Posterior cingulate gyrus (tissue), 11 donors: Measurements from ENCODE around the gene TCF7.
A peak's percentile ranks its signal among the peaks of the same experiment; 100 is the strongest.

Experiments
- DNase-seq, 10 donors: peaks; one replicate each; pipeline versions ENCODE4 v3.0.0 to v3.0.0-alpha.2; 2020 to 2021; ENCODE audit warnings: mixed read lengths in 3 of 10
- intact Hi-C: fragments of 100-400 bp; cut with DNase I; formaldehyde crosslinking; loops from one replicate; pipeline ENCODE4 v1.15.1; 2023

Gene TCF7

GRCh38 chr5:134088291-134088690 lies 26.2 kb upstream of the TCF7 start:
- intact Hi-C loops, result no loop called here
- peak in 1 of 10 donors; percentile 49 for DNase-seq

- DNase-seq, result peak in 1 of 10 donors; percentile 80
- intact Hi-C loops, result no loop called here
Measured at GRCh38 chr5:134088994-134089560, 25.4 kb upstream of the TCF7 start.

- intact Hi-C loops, result no loop called here
Measured at GRCh38 chr5:134090522-134090921, 24.0 kb upstream of the TCF7 start.

GRCh38 chr5:134091626-134092121 lies 22.8 kb upstream of the TCF7 start:
- intact Hi-C loops, result no loop called here
- DNase-seq, result peak in 3 of 10 donors; percentile 33 to 77 (median 35)

More at GRCh38 chr5:134090522-134090921, 24.0 kb upstream of the TCF7 start:
- DNase-seq, result peak in 1 of 10 donors; percentile 50

- DNase-seq, result peak in 1 of 10 donors; percentile 39
- intact Hi-C loops, result no loop called here
Measured at GRCh38 chr5:134092875-134093274, 21.6 kb upstream of the TCF7 start.

GRCh38 chr5:134093351-134093750 lies 21.1 kb upstream of the TCF7 start:
- peak in 1 of 10 donors; percentile 31 for DNase-seq
- intact Hi-C loops, result no loop called here

- intact Hi-C loops, result no loop called here
- DNase-seq, result no peak
Measured at GRCh38 chr5:134095293-134095692, 19.2 kb upstream of the TCF7 start.

- intact Hi-C loops, result no loop called here
- DNase-seq, result no peak
Measured at GRCh38 chr5:134095887-134096589, 18.4 kb upstream of the TCF7 start.

GRCh38 chr5:134097211-134097749 lies 17.2 kb upstream of the TCF7 start:
- intact Hi-C loops, result no loop called here
- no peak for DNase-seq

GRCh38 chr5:134098690-134099089 lies 15.8 kb upstream of the TCF7 start:
- DNase-seq, result no peak
- intact Hi-C loops, result loop anchor here (2.0 kb wide), 1 partner anchor 42 kb away; no protein-coding TSS in a partner anchor

GRCh38 chr5:134099288-134099872 lies 15.1 kb upstream of the TCF7 start:
- DNase-seq, result no peak
- intact Hi-C loops, result loop anchor here (2.0 kb wide), 1 partner anchor 41 kb away; no protein-coding TSS in a partner anchor

- no peak for DNase-seq
- intact Hi-C loops, result loop anchor here (2.0 kb wide), 1 partner anchor 41 kb away; no protein-coding TSS in a partner anchor
Measured at GRCh38 chr5:134099939-134100282, 14.6 kb upstream of the TCF7 start.

GRCh38 chr5:134100283-134101091 lies 14.0 kb upstream of the TCF7 start:
- intact Hi-C loops, result no loop called here
- no peak for DNase-seq

- intact Hi-C loops, result no loop called here
- DNase-seq, result peak in 9 of 10 donors; percentile 29 to 85 (median 52)
Measured at GRCh38 chr5:134101686-134102439, 12.6 kb upstream of the TCF7 start.

- intact Hi-C loops, result no loop called here
- DNase-seq, result peak in 1 of 10 donors; percentile 12
Measured at GRCh38 chr5:134103397-134103796, 11.1 kb upstream of the TCF7 start.

GRCh38 chr5:134103998-134104654 lies 10.4 kb upstream of the TCF7 start:
- intact Hi-C loops, result no loop called here
- peak in 1 of 10 donors; percentile 35 for DNase-seq

- intact Hi-C loops, result no loop called here
- peak in 1 of 10 donors; percentile 65 for DNase-seq
Measured at GRCh38 chr5:134106991-134107701, 7.3 kb upstream of the TCF7 start.

GRCh38 chr5:134107779-134108178 lies 6.7 kb upstream of the TCF7 start:
- DNase-seq, result no peak
- intact Hi-C loops, result no loop called here
